ENCODE results near the gene OSBPL1A.

OSBPL1A gene

GRCh38 chr18:24120676-24121075 lies 276.9 kb downstream of the OSBPL1A start:
- TF ChIP-seq L3MBTL2 (conservative IDR thresholded peaks at IDR 0.05): no peak
- TF ChIP-seq NFRKB (IDR thresholded peaks at IDR 0.05): no peak
- TF ChIP-seq BHLHE40 (IDR thresholded peaks at IDR 0.05; ENCODE audit: borderline replicate concordance): no peak
- TF ChIP-seq ZNF384 (IDR thresholded peaks at IDR 0.05): no peak
- no peak for TF ChIP-seq SP1 (IDR thresholded peaks at IDR 0.05)
- TF ChIP-seq TARDBP (IDR thresholded peaks at IDR 0.05): no peak
- no peak for TF ChIP-seq FOXK2 (IDR thresholded peaks at IDR 0.05)
- DNase-seq (ENCODE audit: extremely low spot score): no peak
- CTCF ChIA-PET: interaction anchor here (1.5 kb wide), 1 partner anchor 19 kb away, joined by 6 read pairs; the partner anchor contains the start of gene CABYR
- POLR2A ChIA-PET: interaction anchor here (1.5 kb wide), 1 partner anchor 18 kb away, joined by 4 read pairs; the partner anchor contains the start of gene CABYR

- TF ChIP-seq ZNF384 (IDR thresholded peaks at IDR 0.05): 0 out of 2 replicates have a peak, but pooled peaks have one; percentile 40
- no peak for TF ChIP-seq NFRKB (IDR thresholded peaks at IDR 0.05)
- 0 out of 2 replicates have a peak, but pooled peaks have one; percentile 36 for TF ChIP-seq L3MBTL2 (conservative IDR thresholded peaks at IDR 0.05)
- TF ChIP-seq FOXM1 (IDR thresholded peaks at IDR 0.05; ENCODE audit: borderline replicate concordance): no peak
- TF ChIP-seq FOXK2 (IDR thresholded peaks at IDR 0.05): no peak
- no peak for TF ChIP-seq ELF4 (IDR thresholded peaks at IDR 0.05)
- no peak for TF ChIP-seq CTBP1 (IDR thresholded peaks at IDR 0.05; ENCODE audit: borderline replicate concordance)
- TF ChIP-seq SP1 (IDR thresholded peaks at IDR 0.05): no peak
- no peak for TF ChIP-seq TARDBP (IDR thresholded peaks at IDR 0.05)
- no peak for TF ChIP-seq PKNOX1 (IDR thresholded peaks at IDR 0.05)
- TF ChIP-seq HDGF (IDR thresholded peaks at IDR 0.05; ENCODE audit: borderline replicate concordance): no peak
- TF ChIP-seq FOXA1 (IDR thresholded peaks at IDR 0.05): no peak
- ChIA-PET CTCF (interaction anchor here (1.2 to 1.5 kb wide), 2 partner anchors 20 to 34 kb away, joined by 3 to 6 read pairs; partner anchors contain the start of gene CABYR), POLR2A (interaction anchor here (1.5 kb wide), 1 partner anchor 20 kb away, joined by 4 read pairs; the partner anchor contains the start of gene CABYR)
- peak; percentile 70 for DNase-seq (ENCODE audit: extremely low spot score)
Measured at GRCh38 chr18:24118750-24119577, 278.7 kb downstream of the OSBPL1A start.

- no peak for TF ChIP-seq NFRKB (IDR thresholded peaks at IDR 0.05)
- TF ChIP-seq SP1 (IDR thresholded peaks at IDR 0.05): no peak
- TF ChIP-seq LEF1 (IDR thresholded peaks at IDR 0.05; ENCODE audit: borderline replicate concordance): no peak
- no peak for TF ChIP-seq L3MBTL2 (conservative IDR thresholded peaks at IDR 0.05)
- no peak for TF ChIP-seq BHLHE40 (IDR thresholded peaks at IDR 0.05; ENCODE audit: borderline replicate concordance)
- no peak for TF ChIP-seq PKNOX1 (IDR thresholded peaks at IDR 0.05)
- TF ChIP-seq HDGF (IDR thresholded peaks at IDR 0.05; ENCODE audit: borderline replicate concordance): no peak
- no peak for TF ChIP-seq SUZ12 (IDR thresholded peaks at IDR 0.05)
- no peak for TF ChIP-seq FOXA1 (IDR thresholded peaks at IDR 0.05)
- ChIA-PET CTCF (interaction anchor here (1.4 kb wide), 1 partner anchor 39 kb away, joined by 4 read pairs; no protein-coding TSS in a partner anchor), POLR2A (interaction anchor here (1.9 kb wide), 1 partner anchor 23 kb away, joined by 4 read pairs; the partner anchor contains the start of gene CABYR)
- DNase-seq (ENCODE audit: extremely low spot score): no peak
Measured at GRCh38 chr18:24115628-24116027, 282.0 kb downstream of the OSBPL1A start.

- TF ChIP-seq SP1 (IDR thresholded peaks at IDR 0.05) (no peak), HDGF (IDR thresholded peaks at IDR 0.05; ENCODE audit: borderline replicate concordance) (no peak), TARDBP (IDR thresholded peaks at IDR 0.05) (no peak), PKNOX1 (IDR thresholded peaks at IDR 0.05) (no peak), FOXA1 (IDR thresholded peaks at IDR 0.05) (no peak), FOXK2 (IDR thresholded peaks at IDR 0.05) (no peak), FOXM1 (IDR thresholded peaks at IDR 0.05; ENCODE audit: borderline replicate concordance) (no peak), CTBP1 (IDR thresholded peaks at IDR 0.05; ENCODE audit: borderline replicate concordance) (no peak), ZNF384 (IDR thresholded peaks at IDR 0.05) (no peak), SUZ12 (IDR thresholded peaks at IDR 0.05) (no peak), BHLHE40 (IDR thresholded peaks at IDR 0.05; ENCODE audit: borderline replicate concordance) (no peak), LEF1 (IDR thresholded peaks at IDR 0.05; ENCODE audit: borderline replicate concordance) (no peak), L3MBTL2 (conservative IDR thresholded peaks at IDR 0.05) (no peak), NFRKB (IDR thresholded peaks at IDR 0.05) (no peak)
- ChIA-PET CTCF (interaction anchor here (1.4 kb wide), 1 partner anchor 39 kb away, joined by 4 read pairs; no protein-coding TSS in a partner anchor), POLR2A (interaction anchor here (1.1 to 1.9 kb wide), 2 partner anchors 24 to 70 kb away, joined by 3 to 4 read pairs; partner anchors contain the start of gene CABYR)
- DNase-seq (ENCODE audit: extremely low spot score): no peak
Measured at GRCh38 chr18:24114924-24115549, 282.6 kb downstream of the OSBPL1A start.

GRCh38 chr18:24112874-24113615 lies 284.6 kb downstream of the OSBPL1A start:
- CTCF ChIA-PET: interaction anchor here (0.6 to 1.5 kb wide), 2 partner anchors 194 to 195 kb away, joined by 3 to 4 read pairs; no protein-coding TSS in a partner anchor
- no peak for TF ChIP-seq HDGF (IDR thresholded peaks at IDR 0.05; ENCODE audit: borderline replicate concordance)
- no peak for TF ChIP-seq ZNF384 (IDR thresholded peaks at IDR 0.05)
- no peak for TF ChIP-seq NFRKB (IDR thresholded peaks at IDR 0.05)
- no peak for TF ChIP-seq FOXK2 (IDR thresholded peaks at IDR 0.05)
- no peak for TF ChIP-seq FOXA1 (IDR thresholded peaks at IDR 0.05)
- TF ChIP-seq TARDBP (IDR thresholded peaks at IDR 0.05): no peak
- no peak for TF ChIP-seq LEF1 (IDR thresholded peaks at IDR 0.05; ENCODE audit: borderline replicate concordance)
- no peak for TF ChIP-seq SP1 (IDR thresholded peaks at IDR 0.05)
- no peak for TF ChIP-seq CTBP1 (IDR thresholded peaks at IDR 0.05; ENCODE audit: borderline replicate concordance)
- TF ChIP-seq L3MBTL2 (conservative IDR thresholded peaks at IDR 0.05): no peak
- TF ChIP-seq SUZ12 (IDR thresholded peaks at IDR 0.05): no peak
- DNase-seq (ENCODE audit: extremely low spot score): no peak
- POLR2A ChIA-PET: no interaction called here
